ENCODE results near the gene ZBED2.

DNA sequence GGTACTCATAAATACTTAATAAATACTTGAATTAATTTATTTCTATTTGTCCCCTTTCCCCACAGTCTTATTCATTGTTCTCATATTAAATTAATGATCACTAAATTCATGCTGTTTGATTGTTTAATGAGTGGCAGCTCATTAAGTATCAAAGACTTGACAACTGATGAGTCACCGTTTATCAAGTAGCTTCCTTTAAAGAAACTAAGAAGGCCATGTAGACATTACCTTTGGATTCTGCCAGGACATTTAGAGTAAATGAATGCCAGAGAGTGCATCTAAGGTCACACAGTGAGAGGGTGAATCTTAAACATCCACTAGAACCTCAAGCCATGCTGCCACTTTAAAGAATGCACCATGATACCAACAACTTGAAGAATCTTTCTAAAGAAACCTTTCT lies 23.9 kb downstream of the ZBED2 start:
- TF ChIP-seq GATA3 (IDR thresholded peaks at IDR 0.05; ENCODE audit: borderline replicate concordance) (no peak), ZSCAN20 (CRISPR knock-in tag; IDR thresholded peaks at IDR 0.05) (no peak), CTCF (IDR thresholded peaks at IDR 0.05) (no peak), NR3C1 (IDR thresholded peaks at IDR 0.05) (no peak), POLR2A (IDR thresholded peaks at IDR 0.05; ENCODE audit: low read length) (no peak), FOSL2 (IDR thresholded peaks at IDR 0.05) (no peak), FOSL2 (CRISPR knock-in tag; IDR thresholded peaks at IDR 0.05) (peak; percentile 70)
